Neural cell (in vitro differentiated cells): ENCODE results near the gene SYNGR1. TPM values are rescaled to one million over a fixed set of nuclear protein-coding genes. Genes with fewer than 3 reads are reported as not detected.
"Not testable (repeated sequence)": the region's sequence is repeated elsewhere in the genome, so short reads cannot be mapped to it uniquely, and the experiment has no call there.

Source experiments
- H2AFZ ChIP-seq: fragments of 200-600, 300-800 bp; sonication (generic), shearing (Covaris generic); 2 replicates; pipeline ENCODE4 v1.6.0; 2014; ENCODE audit warnings: low read depth, mild to moderate bottlenecking, antibody characterized with exemption, low read length, moderate library complexity
- H3F3A ChIP-seq: fragments of 200-600 bp; shearing (Covaris generic); 2 replicates; pipeline ENCODE4 v1.6.1; 2016; ENCODE audit warnings: mild to moderate bottlenecking, moderate library complexity, mixed read lengths, antibody characterized with exemption, low read length; ENCODE audit not compliant: insufficient read depth, poor library complexity, severe bottlenecking
- H3K27ac ChIP-seq: fragments of 200-600, 300-800 bp; sonication (generic), shearing (Covaris generic); 2 replicates; pipeline ENCODE4 v1.5.1; 2014; ENCODE audit warnings: mild to moderate bottlenecking, low read length, moderate library complexity
- H3K27me3 ChIP-seq: fragments of 300-800, 200-600 bp; sonication (generic), shearing (Covaris generic); 2 replicates; pipeline ENCODE4 v1.6.0; 2014; ENCODE audit warnings: mild to moderate bottlenecking, low read depth, low read length, moderate library complexity; ENCODE audit not compliant: insufficient read depth
- H3K36me3 ChIP-seq: fragments of 300-800, 200-600 bp; sonication (generic), shearing (Covaris generic); 2 replicates; pipeline ENCODE4 v1.5.1; 2014; ENCODE audit warnings: mild to moderate bottlenecking, antibody characterized with exemption, low read length, moderate library complexity; ENCODE audit not compliant: insufficient read depth
- H3K4me2 ChIP-seq: fragments of 300-800, 200-600 bp; sonication (generic), shearing (Covaris generic); 2 replicates; pipeline ENCODE4 v1.6.0; 2014; ENCODE audit warnings: mild to moderate bottlenecking, low read length
- H3K4me3 ChIP-seq: fragments of 300-800, 200-600 bp; sonication (generic), shearing (Covaris generic); 2 replicates; pipeline ENCODE4 v1.5.1; 2014; ENCODE audit warnings: mild to moderate bottlenecking, low read length, moderate library complexity
- H3K79me2 ChIP-seq: fragments of 200-600 bp; shearing (Covaris generic); replicated peaks from 2 replicates; pipeline ENCODE4 v1.6.0; 2014; ENCODE audit warnings: mild to moderate bottlenecking, low read length, moderate library complexity; ENCODE audit not compliant: insufficient read depth
- H3K9ac ChIP-seq: fragments of 300-800, 200-600 bp; sonication (generic), shearing (Covaris generic); 2 replicates; pipeline ENCODE4 v1.6.1; 2016; ENCODE audit warnings: mild to moderate bottlenecking, low read length, mixed read lengths
- H3K9me2 ChIP-seq: fragments of 200-600 bp; shearing (Covaris generic); 2 replicates; pipeline ENCODE4 v1.6.1; 2016; ENCODE audit warnings: mild to moderate bottlenecking, low read length, mixed read lengths; ENCODE audit not compliant: insufficient read depth
- H3K9me3 ChIP-seq: fragments of 200-600, 300-800 bp; sonication (generic), shearing (Covaris generic); 2 replicates; pipeline ENCODE4 v1.6.1; 2016; ENCODE audit warnings: mild to moderate bottlenecking, mixed run types, low read length, moderate library complexity, mixed read lengths
- H4K20me1 ChIP-seq: fragments of 200-600 bp; shearing (Covaris generic); 2 replicates; pipeline ENCODE4 v1.6.1; 2016; ENCODE audit warnings: mild to moderate bottlenecking, mixed run types; ENCODE audit not compliant: insufficient read depth
- CTCF ChIP-seq: fragments of 450-650 bp; IDR thresholded peaks from 2 replicates; pipeline ENCODE4 v1.5.1; 2014; ENCODE audit warnings: antibody characterized with exemption, mild to moderate bottlenecking, moderate library complexity; ENCODE audit not compliant: poor library complexity, severe bottlenecking
- EP300 ChIP-seq: fragments of 450-650 bp; conservative IDR thresholded peaks from 2 replicates; pipeline ENCODE4 v1.6.1; 2014; ENCODE audit warnings: antibody characterized with exemption, mild to moderate bottlenecking, moderate library complexity; ENCODE audit not compliant: poor library complexity, severe bottlenecking
- EZH2 ChIP-seq: fragments of 200-600, 300-800 bp; shearing (Covaris generic), sonication (generic); IDR thresholded peaks from 2 replicates; pipeline ENCODE4 v1.6.1; 2014; ENCODE audit warnings: antibody characterized with exemption, low read length, borderline replicate concordance, mild to moderate bottlenecking; ENCODE audit not compliant: insufficient read depth, poor library complexity, severe bottlenecking
- MXI1 ChIP-seq: fragments of 450-650 bp; conservative IDR thresholded peaks from 2 replicates; pipeline ENCODE4 v1.6.1; 2014; ENCODE audit warnings: antibody characterized with exemption, mild to moderate bottlenecking; ENCODE audit not compliant: poor library complexity, severe bottlenecking
- POLR2AphosphoS5 ChIP-seq: IDR thresholded peaks from 2 replicates; pipeline ENCODE4 v1.6.1; 2012
- RAD21 ChIP-seq: fragments of 450-650 bp; conservative IDR thresholded peaks from 2 replicates; pipeline ENCODE4 v1.6.1; 2014; ENCODE audit warnings: antibody characterized with exemption, mild to moderate bottlenecking, moderate library complexity
- REST ChIP-seq: IDR thresholded peaks from 2 replicates; pipeline ENCODE4 v1.6.1; 2012; ENCODE audit warnings: borderline replicate concordance
- SMC3 ChIP-seq: fragments of 450-650 bp; conservative IDR thresholded peaks from 2 replicates; pipeline ENCODE4 v1.6.1; 2014; ENCODE audit warnings: antibody characterized with exemption, mild to moderate bottlenecking, moderate library complexity; ENCODE audit not compliant: poor library complexity
- TAF1 ChIP-seq: IDR thresholded peaks from 2 replicates; pipeline ENCODE4 v1.6.1; 2012; ENCODE audit warnings: low read depth
- polyA plus RNA-seq: library from polyadenylated mRNA; depleted of rRNA; stranded (reverse); fragments of >200 nt; gene quantifications from 2 replicates; pipeline ENCODE4 v1.2.3, GENCODE V29; 2014

The SYNGR1 gene
- polyA plus RNA-seq, 1 donor from 2014 or later = 68.4 TPM

GRCh38 chr22:39325392-39325932, 24.3 kb upstream of the SYNGR1 start:
- Histone ChIP-seq H3K9me2 (no peaks in the 10 kb centered on the region), H3K36me3 (no peaks in the 10 kb centered on the region), H3K4me2 (no peak overlapping the region), H3K27me3 (no peaks in the 10 kb centered on the region), H3K79me2 (no peaks in the 10 kb centered on the region), H4K20me1 (no peaks in the 10 kb centered on the region), H3K9ac (no peak overlapping the region), H3F3A (no peaks in the 10 kb centered on the region), H3K9me3 (no peaks in the 10 kb centered on the region), H2AFZ (no peak overlapping the region), H3K4me3 (no peak overlapping the region), H3K27ac (no peak overlapping the region)
- no peak for TF ChIP-seq CTCF
- no peak for TF ChIP-seq TAF1
- no peak for TF ChIP-seq REST
- no peak for TF ChIP-seq EZH2
- no peak for TF ChIP-seq EP300
- no peak for TF ChIP-seq SMC3
- no peak for TF ChIP-seq POLR2AphosphoS5
- TF ChIP-seq MXI1 = no peak
- no peak for TF ChIP-seq RAD21

- Histone ChIP-seq H3K36me3 (no peaks in the 10 kb centered on the region), H3K9ac (no peak overlapping the region), H3K79me2 (no peaks in the 10 kb centered on the region), H3K4me2 (no peak overlapping the region), H3F3A (no peaks in the 10 kb centered on the region), H3K9me3 (no peaks in the 10 kb centered on the region), H3K9me2 (no peaks in the 10 kb centered on the region), H3K4me3 (no peak overlapping the region), H3K27me3 (no peaks in the 10 kb centered on the region), H4K20me1 (no peaks in the 10 kb centered on the region), H2AFZ (no peak overlapping the region), H3K27ac (no peak overlapping the region)
- TF ChIP-seq TAF1 (no peak), RAD21 (no peak), POLR2AphosphoS5 (no peak), EZH2 (no peak), REST (no peak), MXI1 (no peak)
These were observed 21.6 kb upstream of the SYNGR1 start for GRCh38 chr22:39327995-39328754.

GRCh38 chr22:39330553-39330952, 19.2 kb upstream of the SYNGR1 start:
- not testable (repeated sequence) for H3K79me2 ChIP-seq, H3K4me3 ChIP-seq, H4K20me1 ChIP-seq, H3K36me3 ChIP-seq, H3K9me2 ChIP-seq, H3K27me3 ChIP-seq, H3K9me3 ChIP-seq, H3F3A ChIP-seq, H3K27ac ChIP-seq, H3K4me2 ChIP-seq, H2AFZ ChIP-seq, H3K9ac ChIP-seq
